ENCODE data around the gene SLU7. TPM values are rescaled to one million over a fixed set of nuclear protein-coding genes. Genes with fewer than 3 reads are reported as not detected.
A peak's percentile ranks its signal among the peaks of the same experiment; 100 is the strongest.

SLU7 gene
- total and polyA plus RNA-seq, 2 of the 4 experiments (the other 2 are of a cell fraction) = 15.9 to 34.2 TPM

DNA sequence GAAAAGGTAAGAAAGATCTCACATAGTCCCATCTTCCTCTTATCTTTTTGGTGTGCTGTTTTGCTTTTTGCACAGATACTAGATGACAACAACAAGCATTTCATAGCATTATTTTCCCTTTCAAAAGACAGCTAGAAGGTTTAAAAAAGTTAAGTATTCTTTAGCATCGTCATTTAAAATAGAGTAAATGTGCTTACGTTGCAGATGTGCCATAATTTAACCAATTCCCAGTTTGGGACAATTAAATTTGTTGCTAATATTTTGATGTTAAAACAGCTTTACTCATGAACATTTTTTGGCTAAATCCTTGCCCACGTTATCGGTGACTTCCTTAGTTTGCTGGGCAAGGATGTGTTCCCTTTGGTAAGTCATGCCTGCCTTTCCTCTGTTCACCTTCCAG lies 44.3 kb upstream of the SLU7 start:
- DNase-seq = no peak
- POLR2A ChIA-PET (ENCODE audit: unreplicated experiment) = no interaction called here
- no CpG with 5 or more reads among the region's 4 CpGs for WGBS, 2 experiments (ENCODE audit: extremely low coverage in 2 of 2, insufficient read length in 1 of 2)

More for the DNA sequence above, 44.3 kb upstream of the SLU7 start:
- Histone ChIP-seq H3K18ac (ENCODE audit: low read depth, low read length) (peak overlapping the region; percentile 35; the same call in 1 of the 2 replicates), H3K4me3 (ENCODE audit: insufficient read depth, low read depth, low read length) (no peak overlapping the region), H3K4me1 (ENCODE audit: control insufficient read depth, insufficient read depth, low read length) (peaks cover 14% of the 10 kb centered on the region), H2BK20ac (ENCODE audit: low read depth, low read length) (peak overlapping the region; percentile 13; the same call in 1 of the 2 replicates), H3K9ac (ENCODE audit: low read depth, low read length) (no peak overlapping the region), H3K4ac (ENCODE audit: low read depth, low read length) (peak overlapping the region; percentile 53), H3K27ac (ENCODE audit: insufficient read depth, low read length) (no peak overlapping the region), H2AK9ac (replicated peaks; ENCODE audit: low read depth, low read length, poor library complexity) (peak overlapping the region; percentile 13), H3K36me3 (ENCODE audit: control insufficient read depth, insufficient read depth, low read length) (no peaks in the 10 kb centered on the region), H2AFZ (replicated peaks; ENCODE audit: low read length, poor library complexity) (no peak overlapping the region), H4K5ac (ENCODE audit: low read depth, low read length) (no peak overlapping the region; the same call in 1 of the 2 replicates), H3K56ac (ENCODE audit: extremely low read depth, insufficient read depth, low read length) (no peak overlapping the region), H3K14ac (replicated peaks; ENCODE audit: low read depth, low read length) (peak overlapping the region; percentile 40; the same call in 1 of the 2 replicates), H3K9me3 (ENCODE audit: control insufficient read depth, insufficient read depth, low read length) (no peaks in the 10 kb centered on the region), H2BK15ac (ENCODE audit: low read depth, low read length) (peak overlapping the region; percentile 23; the same call in 1 of the 3 replicates), H2BK5ac (ENCODE audit: low read depth, low read length, poor library complexity, severe bottlenecking) (peak overlapping the region; percentile 22), H3K79me1 (ENCODE audit: low read depth in 1 of 2, low read length in 2 of 2) (no peaks in the 10 kb centered on the region), H3K27me3 (ENCODE audit: control insufficient read depth, insufficient read depth, low read length) (no peaks in the 10 kb centered on the region), H4K20me1 (ENCODE audit: insufficient read depth, low read length) (no peaks in the 10 kb centered on the region), H3K9me1 (ENCODE audit: insufficient read depth, low read length) (peaks cover 3% of the 10 kb centered on the region; the same call in 1 of the 2 replicates), H4K91ac (ENCODE audit: insufficient read depth, low read depth, low read length) (peak overlapping the region; percentile 65; the same call in 1 of the 2 replicates), H4K8ac (ENCODE audit: low read depth in 2 of 2, low read length in 2 of 2) (peak overlapping the region in 1 of 2 experiments; percentile 49; a peak in 1 of 4 replicates), H2BK120ac (ENCODE audit: low read depth, low read length) (peak overlapping the region; percentile 44; the same call in 1 of the 2 replicates), H3K23ac (ENCODE audit: low read depth, low read length) (no peak overlapping the region), H3K4me2 (ENCODE audit: low read depth, low read length) (0 out of 2 replicates have a peak overlapping the region, but pooled peaks have one; percentile 23), H2AK5ac (ENCODE audit: low read depth, low read length) (peak overlapping the region; percentile 73)
- BruUV-seq (replicated peaks) = no TSS peak
- in situ Hi-C loops (cut with MboI; ENCODE audit: low sequenced_read_pairs) = no loop called here
- CTCF ChIA-PET = interaction anchor here (0.6 to 2.7 kb wide), 3 partner anchors 10 to 1002 kb away, joined by 3 to 9 read pairs (median 4); no protein-coding TSS in a partner anchor
- ATAC-seq (ENCODE audit: low read depth) = no peak
- dilution Hi-C loops (cut with HindIII; ENCODE audit: low sequenced_read_pairs, unreplicated experiment) = no loop called here
- intact Hi-C loops (cut with micrococcal nuclease) = no loop called here
- peak; percentile 66 for TF ChIP-seq MAFK (IDR thresholded peaks at IDR 0.05; ENCODE audit: low read depth, low read length)
- TF ChIP-seq RFX5 (IDR thresholded peaks at IDR 0.05; ENCODE audit: low read depth, low read length) = no peak
- TF ChIP-seq MXI1 (IDR thresholded peaks at IDR 0.05; ENCODE audit: borderline replicate concordance, low read depth, low read length) = no peak
- TF ChIP-seq CHD1 (IDR thresholded peaks at IDR 0.05; ENCODE audit: low read depth, low read length) = no peak
- TF ChIP-seq, protein P1, sequence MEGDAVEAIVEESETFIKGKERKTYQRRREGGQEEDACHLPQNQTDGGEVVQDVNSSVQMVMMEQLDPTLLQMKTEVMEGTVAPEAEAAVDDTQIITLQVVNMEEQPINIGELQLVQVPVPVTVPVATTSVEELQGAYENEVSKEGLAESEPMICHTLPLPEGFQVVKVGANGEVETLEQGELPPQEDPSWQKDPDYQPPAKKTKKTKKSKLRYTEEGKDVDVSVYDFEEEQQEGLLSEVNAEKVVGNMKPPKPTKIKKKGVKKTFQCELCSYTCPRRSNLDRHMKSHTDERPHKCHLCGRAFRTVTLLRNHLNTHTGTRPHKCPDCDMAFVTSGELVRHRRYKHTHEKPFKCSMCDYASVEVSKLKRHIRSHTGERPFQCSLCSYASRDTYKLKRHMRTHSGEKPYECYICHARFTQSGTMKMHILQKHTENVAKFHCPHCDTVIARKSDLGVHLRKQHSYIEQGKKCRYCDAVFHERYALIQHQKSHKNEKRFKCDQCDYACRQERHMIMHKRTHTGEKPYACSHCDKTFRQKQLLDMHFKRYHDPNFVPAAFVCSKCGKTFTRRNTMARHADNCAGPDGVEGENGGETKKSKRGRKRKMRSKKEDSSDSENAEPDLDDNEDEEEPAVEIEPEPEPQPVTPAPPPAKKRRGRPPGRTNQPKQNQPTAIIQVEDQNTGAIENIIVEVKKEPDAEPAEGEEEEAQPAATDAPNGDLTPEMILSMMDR (conservative IDR thresholded peaks at IDR 0.05; ENCODE audit: low read depth, low read length) = no peak

Data from IMR-90 (cell line).